ENCODE measurements around the gene SLC39A2. TPM values are rescaled to one million over a fixed set of nuclear protein-coding genes. Genes with fewer than 3 reads are reported as not detected.

Gene SLC39A2
- total RNA-seq, 1 donor from 2014 or later: not detected

DNA sequence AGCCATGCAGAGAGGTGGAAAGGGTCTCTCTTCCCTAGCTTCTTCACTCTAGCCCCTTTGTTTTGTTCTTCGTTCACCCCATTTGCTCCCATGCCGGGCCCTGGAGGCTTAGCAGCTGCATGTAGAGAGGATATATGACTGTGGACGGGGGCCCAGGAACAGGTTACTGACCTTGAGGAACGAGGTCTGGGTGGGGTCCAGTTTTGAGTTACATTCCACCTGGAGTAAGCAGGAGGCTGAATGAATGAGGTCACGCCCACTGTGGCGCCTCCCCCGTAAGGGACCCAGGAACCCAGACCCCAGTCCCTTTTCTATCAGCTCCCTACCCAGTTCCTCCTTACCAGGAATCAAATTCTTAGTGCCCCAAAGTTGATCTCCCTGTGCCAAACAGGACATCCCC lies 19.2 kb downstream of the SLC39A2 start:
- H3K36me3 Mint-ChIP-seq (ENCODE audit: insufficient read depth): peaks cover 7% of the 10 kb centered on the region
- TF ChIP-seq CTCF (IDR thresholded peaks at IDR 0.05; ENCODE audit: unreplicated experiment): no peak
- no peak overlapping the region for H3K27ac Mint-ChIP-seq
- H3K27me3 Mint-ChIP-seq: peaks cover 9% of the 10 kb centered on the region
- DNase-seq (ENCODE audit: low spot score, unreplicated experiment): no peak
- H3K9me3 Mint-ChIP-seq (ENCODE audit: low read depth): no peaks in the 10 kb centered on the region
- H3K4me3 Mint-ChIP-seq (ENCODE audit: low read depth): no peak overlapping the region
- peaks cover 6% of the 10 kb centered on the region for H3K4me1 Mint-ChIP-seq (ENCODE audit: low read depth)

DNA sequence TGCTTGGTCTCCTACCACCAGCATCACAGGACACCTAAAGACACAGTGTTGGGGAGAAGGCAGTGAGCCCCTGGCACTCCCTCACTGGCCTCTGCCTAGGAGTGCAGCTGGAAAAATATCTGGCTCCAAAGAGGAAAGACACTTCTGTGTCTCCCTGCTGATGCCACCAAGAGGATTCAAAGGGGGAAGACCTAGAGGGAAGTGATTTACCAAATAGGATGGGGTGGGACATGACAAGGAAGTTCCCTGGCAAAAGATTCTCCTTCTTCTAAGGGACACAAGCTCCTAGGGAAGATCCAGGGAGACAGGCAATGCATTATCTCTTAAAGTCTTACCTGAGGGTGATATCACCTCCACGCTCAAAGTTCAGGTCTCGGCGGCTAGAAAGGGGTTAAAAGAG lies 19.7 kb downstream of the SLC39A2 start:
- Mint-ChIP-seq H3K9me3 (ENCODE audit: low read depth) (no peaks in the 10 kb centered on the region), H3K4me1 (ENCODE audit: low read depth) (peaks cover 10% of the 10 kb centered on the region), H3K4me3 (ENCODE audit: low read depth) (no peak overlapping the region)

DNA sequence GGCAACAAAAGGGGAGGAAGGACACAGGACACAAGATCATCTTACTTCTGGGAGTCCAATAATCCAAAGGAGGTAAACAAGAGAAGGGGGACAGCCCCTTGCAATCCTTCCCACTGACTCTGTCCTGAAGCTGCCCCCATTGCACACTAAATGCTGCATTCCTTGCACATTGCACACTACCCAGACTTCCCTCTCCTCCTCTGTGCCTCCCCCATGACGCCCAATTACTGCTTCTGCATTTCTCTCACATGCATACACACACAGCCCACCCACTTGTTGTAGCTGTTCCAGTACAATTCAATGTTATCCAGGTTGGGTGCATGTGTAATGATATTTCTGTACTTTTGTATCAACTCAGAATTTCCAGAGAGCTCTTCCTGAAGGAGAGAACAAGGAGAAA lies 20.3 kb downstream of the SLC39A2 start:
- Mint-ChIP-seq H3K27me3 (peaks cover 9% of the 10 kb centered on the region), H3K27ac (no peak overlapping the region), H3K4me1 (ENCODE audit: low read depth) (peaks cover 16% of the 10 kb centered on the region), H3K4me3 (ENCODE audit: low read depth) (no peak overlapping the region), H3K36me3 (ENCODE audit: insufficient read depth) (peaks cover 7% of the 10 kb centered on the region), H3K9me3 (ENCODE audit: low read depth) (no peaks in the 10 kb centered on the region)
- DNase-seq (ENCODE audit: low spot score, unreplicated experiment): no peak
- no peak for TF ChIP-seq CTCF (IDR thresholded peaks at IDR 0.05; ENCODE audit: unreplicated experiment)

More for the DNA sequence above, 19.7 kb downstream of the SLC39A2 start:
- H3K27ac Mint-ChIP-seq: no peak overlapping the region
- DNase-seq (ENCODE audit: low spot score, unreplicated experiment): no peak
- peaks cover 7% of the 10 kb centered on the region for H3K36me3 Mint-ChIP-seq (ENCODE audit: insufficient read depth)
- no peak for TF ChIP-seq CTCF (IDR thresholded peaks at IDR 0.05; ENCODE audit: unreplicated experiment)
- H3K27me3 Mint-ChIP-seq: peaks cover 9% of the 10 kb centered on the region

- H3K4me1 Mint-ChIP-seq (ENCODE audit: low read depth): peaks cover 16% of the 10 kb centered on the region
- H3K4me3 Mint-ChIP-seq (ENCODE audit: low read depth): no peak overlapping the region
- peaks cover 7% of the 10 kb centered on the region for H3K36me3 Mint-ChIP-seq (ENCODE audit: insufficient read depth)
- H3K9me3 Mint-ChIP-seq (ENCODE audit: low read depth): no peaks in the 10 kb centered on the region
- no peak for TF ChIP-seq CTCF (IDR thresholded peaks at IDR 0.05; ENCODE audit: unreplicated experiment)
- peaks cover 9% of the 10 kb centered on the region for H3K27me3 Mint-ChIP-seq
- no peak overlapping the region for H3K27ac Mint-ChIP-seq
- DNase-seq (ENCODE audit: low spot score, unreplicated experiment): no peak
These were observed 22.0 kb downstream of the SLC39A2 start for GRCh38 chr14:21020977-21021545.

DNA sequence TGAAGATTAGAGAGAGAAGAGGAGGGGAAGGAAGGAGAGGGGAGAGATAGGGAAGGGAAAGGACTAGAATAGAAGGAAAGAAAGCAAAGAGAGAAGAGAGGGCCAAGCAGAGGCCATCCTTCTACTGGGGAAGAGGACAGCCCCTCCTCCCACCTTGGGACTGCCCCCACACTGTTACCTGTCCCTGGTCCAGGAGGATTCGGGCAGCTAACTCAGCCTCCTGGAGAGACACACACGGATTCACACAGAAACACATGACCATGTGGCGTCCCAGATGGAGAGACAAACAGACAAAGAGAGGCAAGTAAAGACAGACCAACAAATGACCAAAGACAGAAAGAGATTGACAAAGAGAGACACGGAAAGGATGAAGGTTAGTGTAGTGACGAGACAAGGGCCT lies 23.6 kb downstream of the SLC39A2 start:
- peaks cover 3% of the 10 kb centered on the region for H3K36me3 Mint-ChIP-seq (ENCODE audit: insufficient read depth)
- no peak overlapping the region for H3K27ac Mint-ChIP-seq

More for the DNA sequence above, 23.6 kb downstream of the SLC39A2 start:
- Mint-ChIP-seq H3K4me1 (ENCODE audit: low read depth) (peaks cover 24% of the 10 kb centered on the region), H3K27me3 (peaks cover 9% of the 10 kb centered on the region), H3K4me3 (ENCODE audit: low read depth) (peak overlapping the region; percentile 9), H3K9me3 (ENCODE audit: low read depth) (no peaks in the 10 kb centered on the region)
- DNase-seq (ENCODE audit: low spot score, unreplicated experiment): no peak
- no peak for TF ChIP-seq CTCF (IDR thresholded peaks at IDR 0.05; ENCODE audit: unreplicated experiment)
